Adrenal gland (tissue), 5 donors: ENCODE results near the gene TRPV4.

Experiments used
- CTCF ChIP-seq, 6 experiments: fragments of 450-650 bp in 4 of 6; fragments of 200-600 bp in 2 of 6; sonication (generic) in 1 of 6; IDR thresholded peaks; 1 replicate in 5 of 6; 2 replicates in 1 of 6; pipeline versions ENCODE4 v1.5.1 to v1.8.0; 2016 to 2021; ENCODE audit warnings: antibody characterized with exemption in 6 of 6, mild to moderate bottlenecking in 2 of 6, moderate library complexity in 1 of 6
- POLR2A ChIP-seq, 2 donors: fragments of 450-650 bp; IDR thresholded peaks; one replicate each; pipeline ENCODE4 v1.6.1; 2017; ENCODE audit warnings: antibody characterized with exemption in 2 of 2, mild to moderate bottlenecking in 2 of 2, moderate library complexity in 1 of 2
- donor health status: DM: no; HTN: no; CAD: no.

DNA sequence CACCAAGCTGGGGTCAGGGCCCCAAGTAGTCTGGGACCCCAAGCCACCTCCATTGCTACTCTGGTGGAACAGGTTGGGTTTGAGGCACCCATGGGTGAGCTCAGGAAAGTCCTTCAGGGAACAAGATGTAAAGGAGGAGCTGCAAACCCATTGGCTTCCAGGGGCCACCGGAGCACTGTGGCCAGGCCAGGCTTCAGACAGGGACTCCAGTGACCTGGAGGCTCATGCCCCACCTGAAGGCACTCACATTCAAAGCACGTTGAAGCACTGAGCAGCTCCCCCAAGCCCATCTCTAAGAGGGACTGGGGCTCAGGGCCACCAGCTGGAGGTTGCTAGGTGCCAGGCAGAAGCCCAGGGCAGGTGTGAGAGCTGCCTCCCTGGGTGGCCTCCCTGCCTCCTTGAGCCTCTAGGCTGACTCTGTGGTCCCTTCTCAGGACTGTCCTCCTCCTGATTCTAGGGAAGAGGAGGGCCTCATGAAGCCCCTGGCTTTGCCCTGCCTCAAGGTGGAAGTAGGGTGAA, 70.5 kb downstream of the TRPV4 start:
- TF ChIP-seq POLR2A (IDR thresholded peaks at IDR 0.05): no peak
- TF ChIP-seq CTCF (IDR thresholded peaks at IDR 0.05): no peak
